IMR-90 (cell line): ENCODE data around the gene RAB40A.

ENCODE experiments used
- BHLHE40 ChIP-seq: fragments of 150-350 bp; IDR thresholded peaks from 2 replicates; pipeline ENCODE4 v1.6.1; 2016; ENCODE audit warnings: mild to moderate bottlenecking, low read depth, low read length
- CEBPB ChIP-seq: IDR thresholded peaks from 2 replicates; pipeline ENCODE4 v1.6.1; 2012; ENCODE audit warnings: low read depth, low read length, improper control_type of control experiment
- ELK1 ChIP-seq: fragments of 150-350 bp; IDR thresholded peaks from 2 replicates; pipeline ENCODE4 v1.6.1; 2016; ENCODE audit warnings: low read depth, mild to moderate bottlenecking, low read length, moderate library complexity, borderline replicate concordance
- MAFK ChIP-seq: IDR thresholded peaks from 2 replicates; pipeline ENCODE4 v1.6.1; 2012; ENCODE audit warnings: low read depth, low read length, improper control_type of control experiment
- MAZ ChIP-seq: IDR thresholded peaks from 2 replicates; pipeline ENCODE4 v1.6.1; 2012; ENCODE audit warnings: low read depth, mild to moderate bottlenecking, low read length, improper control_type of control experiment, moderate library complexity, borderline replicate concordance
- POLR2A ChIP-seq: IDR thresholded peaks from 2 replicates; pipeline ENCODE4 v1.6.1; 2012; ENCODE audit warnings: mild to moderate bottlenecking, low read depth, low read length
- RAD21 ChIP-seq: IDR thresholded peaks from 2 replicates; pipeline ENCODE4 v1.6.1; 2012; ENCODE audit warnings: low read length, improper control_type of control experiment
- RCOR1 ChIP-seq: IDR thresholded peaks from 2 replicates; pipeline ENCODE4 v1.6.1; 2012; ENCODE audit warnings: mild to moderate bottlenecking, low read length, improper control_type of control experiment; ENCODE audit not compliant: insufficient replicate concordance
- RFX5 ChIP-seq: IDR thresholded peaks from 2 replicates; pipeline ENCODE4 v1.8.0; 2012; ENCODE audit warnings: low read depth, mild to moderate bottlenecking, low read length, moderate library complexity
- SMC3 ChIP-seq: fragments of 150-350 bp; IDR thresholded peaks from 2 replicates; pipeline ENCODE4 v1.6.1; 2016; ENCODE audit warnings: low read depth, mild to moderate bottlenecking, antibody characterized with exemption, low read length, moderate library complexity
- TF ChIP-seq, protein P1 (sequence below): conservative IDR thresholded peaks from 2 replicates; pipeline ENCODE4 v1.5.1; 2012; ENCODE audit warnings: mild to moderate bottlenecking, low read depth, low read length, improper control_type of control experiment
- TF ChIP-seq, protein P2 (sequence below): fragments of 150-350 bp; IDR thresholded peaks from 2 replicates; pipeline ENCODE4 v1.6.1; 2017; ENCODE audit warnings: mild to moderate bottlenecking, antibody characterized with exemption, low read length, low read depth

- TF ChIP-seq CEBPB = no peak
- no peak for TF ChIP-seq MAZ
- TF ChIP-seq, protein P1, sequence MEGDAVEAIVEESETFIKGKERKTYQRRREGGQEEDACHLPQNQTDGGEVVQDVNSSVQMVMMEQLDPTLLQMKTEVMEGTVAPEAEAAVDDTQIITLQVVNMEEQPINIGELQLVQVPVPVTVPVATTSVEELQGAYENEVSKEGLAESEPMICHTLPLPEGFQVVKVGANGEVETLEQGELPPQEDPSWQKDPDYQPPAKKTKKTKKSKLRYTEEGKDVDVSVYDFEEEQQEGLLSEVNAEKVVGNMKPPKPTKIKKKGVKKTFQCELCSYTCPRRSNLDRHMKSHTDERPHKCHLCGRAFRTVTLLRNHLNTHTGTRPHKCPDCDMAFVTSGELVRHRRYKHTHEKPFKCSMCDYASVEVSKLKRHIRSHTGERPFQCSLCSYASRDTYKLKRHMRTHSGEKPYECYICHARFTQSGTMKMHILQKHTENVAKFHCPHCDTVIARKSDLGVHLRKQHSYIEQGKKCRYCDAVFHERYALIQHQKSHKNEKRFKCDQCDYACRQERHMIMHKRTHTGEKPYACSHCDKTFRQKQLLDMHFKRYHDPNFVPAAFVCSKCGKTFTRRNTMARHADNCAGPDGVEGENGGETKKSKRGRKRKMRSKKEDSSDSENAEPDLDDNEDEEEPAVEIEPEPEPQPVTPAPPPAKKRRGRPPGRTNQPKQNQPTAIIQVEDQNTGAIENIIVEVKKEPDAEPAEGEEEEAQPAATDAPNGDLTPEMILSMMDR = no peak
- TF ChIP-seq RCOR1 = no peak
- TF ChIP-seq RFX5 = no peak
- no peak for TF ChIP-seq RAD21
- TF ChIP-seq POLR2A = no peak
- TF ChIP-seq, protein P2, sequence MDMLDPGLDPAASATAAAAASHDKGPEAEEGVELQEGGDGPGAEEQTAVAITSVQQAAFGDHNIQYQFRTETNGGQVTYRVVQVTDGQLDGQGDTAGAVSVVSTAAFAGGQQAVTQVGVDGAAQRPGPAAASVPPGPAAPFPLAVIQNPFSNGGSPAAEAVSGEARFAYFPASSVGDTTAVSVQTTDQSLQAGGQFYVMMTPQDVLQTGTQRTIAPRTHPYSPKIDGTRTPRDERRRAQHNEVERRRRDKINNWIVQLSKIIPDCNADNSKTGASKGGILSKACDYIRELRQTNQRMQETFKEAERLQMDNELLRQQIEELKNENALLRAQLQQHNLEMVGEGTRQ = no peak
- TF ChIP-seq MAFK = no peak
- no peak for TF ChIP-seq ELK1
- no peak for TF ChIP-seq BHLHE40
- TF ChIP-seq SMC3 = no peak
These were observed 37.8 kb upstream of the RAB40A start for GRCh38 chrX:103556963-103557612.
